Measurements from ENCODE around the gene WDR37.

The WDR37 gene

GRCh38 chr10:1169981-1170866, 114.0 kb downstream of the WDR37 start:
- no peak for DNase-seq (ENCODE audit: low spot score)

GRCh38 chr10:1170867-1171180, 114.6 kb downstream of the WDR37 start:
- no peak for DNase-seq (ENCODE audit: low spot score)

- no peak for DNase-seq (ENCODE audit: low spot score)
Measured at GRCh38 chr10:1171182-1171581, 115.0 kb downstream of the WDR37 start.

- no peak for DNase-seq (ENCODE audit: low spot score)
Measured at GRCh38 chr10:1171586-1171985, 115.4 kb downstream of the WDR37 start.

GRCh38 chr10:1172256-1172984, 116.2 kb downstream of the WDR37 start:
- no peak for DNase-seq (ENCODE audit: low spot score)

- DNase-seq (ENCODE audit: low spot score), result no peak
Measured at GRCh38 chr10:1173091-1173490, 116.9 kb downstream of the WDR37 start.

- DNase-seq (ENCODE audit: low spot score), result no peak
Measured at GRCh38 chr10:1174022-1174421, 117.8 kb downstream of the WDR37 start.

- no peak for DNase-seq (ENCODE audit: low spot score)
Measured at GRCh38 chr10:1175956-1176565, 119.9 kb downstream of the WDR37 start.

GRCh38 chr10:1177936-1178335, 121.8 kb downstream of the WDR37 start:
- DNase-seq (ENCODE audit: low spot score), result no peak

GRCh38 chr10:1178506-1178905, 122.3 kb downstream of the WDR37 start:
- no peak for DNase-seq (ENCODE audit: low spot score)

GRCh38 chr10:1179346-1180070, 123.3 kb downstream of the WDR37 start:
- DNase-seq (ENCODE audit: low spot score), result no peak

GRCh38 chr10:1180071-1180730, 124.0 kb downstream of the WDR37 start:
- DNase-seq (ENCODE audit: low spot score), result no peak

GRCh38 chr10:1180836-1181235, 124.7 kb downstream of the WDR37 start:
- no peak for DNase-seq (ENCODE audit: low spot score)

Measured in HuH-7.5 (cell line).